GM19023 (cell line): ENCODE measurements around the gene ARPC5L.
"Not testable (repeated sequence)": the region's sequence is repeated elsewhere in the genome, so short reads cannot be mapped to it uniquely, and the experiment has no call there.

Experiments
- ATAC-seq: cut with Tn5 transposase; IDR thresholded peaks from one replicate; pipeline ENCODE4 v1.9.1; 2021; ENCODE audit warnings: mild to moderate bottlenecking, moderate library complexity; ENCODE audit not compliant: unreplicated experiment

The ARPC5L gene

GRCh38 chr9:124887832-124888231 lies 25.9 kb downstream of the ARPC5L start:
- ATAC-seq: no peak

GRCh38 chr9:124889006-124889405 lies 27.1 kb downstream of the ARPC5L start:
- no peak for ATAC-seq

GRCh38 chr9:124890179-124890578 lies 28.2 kb downstream of the ARPC5L start:
- ATAC-seq: no peak

GRCh38 chr9:124894035-124894740 lies 32.3 kb downstream of the ARPC5L start:
- no peak for ATAC-seq

- no peak for ATAC-seq
Measured at GRCh38 chr9:124894741-124895170, 32.8 kb downstream of the ARPC5L start.

GRCh38 chr9:124897570-124898460 lies 35.9 kb downstream of the ARPC5L start:
- no peak for ATAC-seq

- ATAC-seq: no peak
Measured at GRCh38 chr9:124899845-124900244, 37.9 kb downstream of the ARPC5L start.

- ATAC-seq: no peak
Measured at GRCh38 chr9:124906966-124907365, 45.0 kb downstream of the ARPC5L start.

GRCh38 chr9:124908098-124908497 lies 46.2 kb downstream of the ARPC5L start:
- ATAC-seq: no peak

GRCh38 chr9:124911766-124912165 lies 49.8 kb downstream of the ARPC5L start:
- ATAC-seq: no peak

- ATAC-seq: no peak
Measured at GRCh38 chr9:124913378-124913777, 51.4 kb downstream of the ARPC5L start.

- ATAC-seq: no peak
Measured at GRCh38 chr9:124914753-124915405, 52.9 kb downstream of the ARPC5L start.

- not testable (repeated sequence) for ATAC-seq
Measured at GRCh38 chr9:124920394-124920793, 58.5 kb downstream of the ARPC5L start.
